Activated CD8-positive, alpha-beta T cell treated with anti-CD3 and anti-CD28 coated beads, Interleukin-2, amount 10 ng/mL, durations not matched to agents 7 days and 5 days (primary cell): ENCODE measurements around the gene TRIM44. TPM values are rescaled to one million over a fixed set of nuclear protein-coding genes. Genes with fewer than 3 reads are reported as not detected.
"Not testable (repeated sequence)": the region's sequence is repeated elsewhere in the genome, so short reads cannot be mapped to it uniquely, and the experiment has no call there.

Experiments used
- ATAC-seq: fragments of 150-1000 bp; cut with Tn5 transposase; one replicate; pipeline ENCODE4 v1.10.0; 2021; ENCODE audit warnings: moderate library complexity
- CTCF ChIA-PET: fragments of 350-600 bp; sonication (Branson Sonifier 250); formaldehyde crosslinking; loops from one replicate; lab custom pipeline; 2021; ENCODE audit warnings: antibody characterized with exemption; lab: Charles Lee
- POLR2A ChIA-PET: fragments of 350-600 bp; sonication (Branson Sonifier 250); formaldehyde crosslinking; loops from one replicate; lab custom pipeline; 2021; ENCODE audit warnings: antibody characterized with exemption; lab: Charles Lee
- DNase-seq: peaks from one replicate; pipeline ENCODE4 v3.0.0-alpha.2; 2020
- H3K27ac Mint-ChIP-seq: one replicate; pipeline ENCODE4 v1.8.0; 2021; ENCODE audit warnings: mild to moderate bottlenecking, mixed read lengths
- H3K27me3 Mint-ChIP-seq: one replicate; pipeline ENCODE4 v1.8.0; 2021; ENCODE audit warnings: low read depth, mixed read lengths
- H3K36me3 Mint-ChIP-seq: one replicate; pipeline ENCODE4 v1.8.0; 2021; ENCODE audit warnings: low read depth, mixed read lengths
- H3K4me1 Mint-ChIP-seq: one replicate; pipeline ENCODE4 v1.8.0; 2021; ENCODE audit warnings: low read depth, mixed read lengths
- H3K4me3 Mint-ChIP-seq: one replicate; pipeline ENCODE4 v1.8.0; 2021; ENCODE audit warnings: mild to moderate bottlenecking, mixed read lengths
- H3K9me3 Mint-ChIP-seq: one replicate; pipeline ENCODE4 v1.8.0; 2022; ENCODE audit warnings: mixed read lengths; ENCODE audit not compliant: insufficient read depth
- total RNA-seq, 2 experiments: library from RNA; stranded (reverse); gene quantifications; one replicate each; pipeline ENCODE4 v1.2.3, GENCODE V29; 2021

TRIM44 gene
- total RNA-seq, 2 experiments from 2014 or later = 33.8 to 34.5 TPM

GRCh38 chr11:35658020-35658948 lies 4.3 kb upstream of the TRIM44 start:
- peaks cover 4% of the 10 kb centered on the region for H3K9me3 Mint-ChIP-seq
- ChIA-PET POLR2A (no interaction called here), CTCF (interaction anchor here (1.6 kb wide), 1 partner anchor 164 kb away, joined by 7 read pairs; no protein-coding TSS in a partner anchor)
- H3K27me3 Mint-ChIP-seq = peaks cover 23% of the 10 kb centered on the region
- H3K27ac Mint-ChIP-seq = no peak overlapping the region
- no peak for ATAC-seq
- no peak overlapping the region for H3K4me3 Mint-ChIP-seq
- no peak for DNase-seq
- peaks cover 4% of the 10 kb centered on the region for H3K36me3 Mint-ChIP-seq
- H3K4me1 Mint-ChIP-seq = peaks cover 15% of the 10 kb centered on the region

- H3K27ac Mint-ChIP-seq = no peak overlapping the region
Observed at GRCh38 chr11:35661534-35661933, 1.0 kb upstream of the TRIM44 start.

GRCh38 chr11:35662061-35662648 lies 420 bp upstream of the TRIM44 start:
- H3K36me3 Mint-ChIP-seq = peaks cover 32% of the 10 kb centered on the region
- peak overlapping the region; percentile 95 for H3K27ac Mint-ChIP-seq
- H3K9me3 Mint-ChIP-seq = peaks cover 34% of the 10 kb centered on the region
- CTCF ChIA-PET = no interaction called here
- DNase-seq (peak; percentile 32), ATAC-seq (peak; percentile 42)
- peaks cover 9% of the 10 kb centered on the region for H3K27me3 Mint-ChIP-seq
- POLR2A ChIA-PET = no interaction called here
- peaks cover 40% of the 10 kb centered on the region for H3K4me1 Mint-ChIP-seq
- peak overlapping the region; percentile 89 for H3K4me3 Mint-ChIP-seq

More at GRCh38 chr11:35661534-35661933, 1.0 kb upstream of the TRIM44 start:
- ATAC-seq (no peak), DNase-seq (no peak)
- ChIA-PET POLR2A (no interaction called here), CTCF (no interaction called here)
- Mint-ChIP-seq H3K9me3 (peaks cover 29% of the 10 kb centered on the region), H3K4me1 (peaks cover 40% of the 10 kb centered on the region), H3K4me3 (no peak overlapping the region), H3K36me3 (peaks cover 30% of the 10 kb centered on the region), H3K27me3 (peaks cover 12% of the 10 kb centered on the region)

- Mint-ChIP-seq H3K9me3 (peaks cover 34% of the 10 kb centered on the region), H3K4me1 (peaks cover 40% of the 10 kb centered on the region), H3K4me3 (peak overlapping the region; percentile 89), H3K36me3 (peaks cover 40% of the 10 kb centered on the region), H3K27me3 (peaks cover 8% of the 10 kb centered on the region), H3K27ac (peak overlapping the region; percentile 95)
- ChIA-PET CTCF (no interaction called here), POLR2A (no interaction called here)
- DNase-seq (no peak), ATAC-seq (no peak)
Observed at GRCh38 chr11:35663408-35663702, 780 bp downstream of the TRIM44 start.

- CTCF ChIA-PET = no interaction called here
- no peak for ATAC-seq
- no peak for DNase-seq
- H3K4me1 Mint-ChIP-seq = peaks cover 41% of the 10 kb centered on the region
- H3K27me3 Mint-ChIP-seq = peaks cover 2% of the 10 kb centered on the region
- POLR2A ChIA-PET = no interaction called here
- no peak overlapping the region for H3K27ac Mint-ChIP-seq
- peaks cover 37% of the 10 kb centered on the region for H3K9me3 Mint-ChIP-seq
- peaks cover 48% of the 10 kb centered on the region for H3K36me3 Mint-ChIP-seq
- no peak overlapping the region for H3K4me3 Mint-ChIP-seq
Observed at GRCh38 chr11:35664977-35665441, 2.4 kb downstream of the TRIM44 start.

- ChIA-PET POLR2A (no interaction called here), CTCF (no interaction called here)
- no peak overlapping the region for H3K27ac Mint-ChIP-seq
- no peaks in the 10 kb centered on the region for H3K27me3 Mint-ChIP-seq
- H3K36me3 Mint-ChIP-seq = peaks cover 52% of the 10 kb centered on the region
- peaks cover 49% of the 10 kb centered on the region for H3K4me1 Mint-ChIP-seq
- peaks cover 40% of the 10 kb centered on the region for H3K9me3 Mint-ChIP-seq
- DNase-seq (no peak), ATAC-seq (no peak)
- no peak overlapping the region for H3K4me3 Mint-ChIP-seq
Observed at GRCh38 chr11:35667257-35667656, 4.7 kb downstream of the TRIM44 start.

GRCh38 chr11:35668350-35668749 lies 5.8 kb downstream of the TRIM44 start:
- not testable (repeated sequence) for H3K27me3 Mint-ChIP-seq

GRCh38 chr11:35671396-35672127 lies 9.0 kb downstream of the TRIM44 start:
- Mint-ChIP-seq H3K36me3 (peaks cover 25% of the 10 kb centered on the region), H3K27ac (no peak overlapping the region), H3K9me3 (peaks cover 12% of the 10 kb centered on the region), H3K4me3 (no peak overlapping the region), H3K4me1 (peaks cover 18% of the 10 kb centered on the region), H3K27me3 (no peaks in the 10 kb centered on the region)
- POLR2A ChIA-PET = no interaction called here
- CTCF ChIA-PET = interaction anchor here (1.5 kb wide), 1 partner anchor 151 kb away, joined by 3 read pairs; no protein-coding TSS in a partner anchor
- DNase-seq (no peak), ATAC-seq (no peak)

More at GRCh38 chr11:35668350-35668749, 5.8 kb downstream of the TRIM44 start:
- Mint-ChIP-seq H3K9me3 (peaks cover 37% of the 10 kb centered on the region), H3K4me1 (peaks cover 42% of the 10 kb centered on the region), H3K36me3 (peaks cover 50% of the 10 kb centered on the region)
- DNase-seq, H3K4me3 Mint-ChIP-seq, POLR2A ChIA-PET, CTCF ChIA-PET, H3K27ac Mint-ChIP-seq, ATAC-seq: not testable (repeated sequence)

GRCh38 chr11:35672608-35673007 lies 10.0 kb downstream of the TRIM44 start:
- ChIA-PET POLR2A (no interaction called here), CTCF (interaction anchor here (1.5 kb wide), 1 partner anchor 149 kb away, joined by 3 read pairs; no protein-coding TSS in a partner anchor)
- H3K27ac Mint-ChIP-seq = no peak overlapping the region
- DNase-seq (no peak), ATAC-seq (no peak)
- peaks cover 7% of the 10 kb centered on the region for H3K9me3 Mint-ChIP-seq
- H3K4me3 Mint-ChIP-seq = no peak overlapping the region
- peaks cover 18% of the 10 kb centered on the region for H3K4me1 Mint-ChIP-seq
- peaks cover 21% of the 10 kb centered on the region for H3K36me3 Mint-ChIP-seq
- H3K27me3 Mint-ChIP-seq = no peaks in the 10 kb centered on the region

GRCh38 chr11:35675901-35676610 lies 13.5 kb downstream of the TRIM44 start:
- CTCF ChIA-PET = no interaction called here
- peaks cover 13% of the 10 kb centered on the region for H3K4me1 Mint-ChIP-seq

GRCh38 chr11:35676611-35676965 lies 14.0 kb downstream of the TRIM44 start:
- Mint-ChIP-seq H3K27ac (no peak overlapping the region), H3K9me3 (peaks cover 4% of the 10 kb centered on the region), H3K4me1 (peaks cover 13% of the 10 kb centered on the region), H3K36me3 (peaks cover 9% of the 10 kb centered on the region), H3K4me3 (no peak overlapping the region), H3K27me3 (no peaks in the 10 kb centered on the region)
- ATAC-seq (no peak), DNase-seq (no peak)
- CTCF ChIA-PET = no interaction called here
- POLR2A ChIA-PET = no interaction called here

More at GRCh38 chr11:35675901-35676610, 13.5 kb downstream of the TRIM44 start:
- Mint-ChIP-seq H3K4me3 (no peak overlapping the region), H3K9me3 (peaks cover 4% of the 10 kb centered on the region), H3K27me3 (no peaks in the 10 kb centered on the region), H3K36me3 (peaks cover 9% of the 10 kb centered on the region), H3K27ac (no peak overlapping the region)
- no peak for DNase-seq
- ATAC-seq = no peak
- POLR2A ChIA-PET = no interaction called here
